ENCODE data around the gene CHN1.

Gene CHN1

DNA sequence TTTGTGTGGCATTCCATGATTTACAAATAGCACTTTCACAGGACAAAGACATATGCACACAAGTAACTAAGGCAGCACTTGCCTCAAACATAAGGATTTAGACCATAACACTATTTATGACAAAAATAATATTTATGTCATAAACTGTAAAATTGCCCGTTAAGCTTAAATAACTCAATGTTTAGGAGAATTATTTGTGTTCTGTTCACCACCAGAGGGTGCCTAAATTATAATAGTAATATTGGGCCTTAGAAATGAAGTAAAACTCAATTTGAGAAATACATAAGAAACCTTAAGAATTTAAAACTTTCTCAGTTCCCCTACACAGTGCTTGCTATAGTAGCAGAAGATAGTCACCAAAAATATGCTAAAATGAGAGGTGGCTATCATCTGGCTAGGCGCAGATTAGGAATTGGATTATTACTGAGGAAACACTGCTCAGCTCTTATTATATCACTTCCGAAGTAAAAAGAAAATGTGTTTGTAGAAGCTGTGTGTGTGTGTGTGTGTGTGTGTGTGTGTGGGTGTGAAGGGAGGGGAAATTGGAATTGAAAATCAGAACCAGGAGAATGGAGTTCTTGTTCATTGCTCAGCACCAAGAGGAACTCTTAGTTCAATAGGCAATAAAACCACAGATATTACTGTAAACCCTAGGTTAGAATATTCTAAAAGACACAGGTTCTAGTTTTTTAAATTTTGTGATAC, 4.9 kb upstream of the CHN1 start:
- Histone ChIP-seq H3K9me2 (replicated peaks; ENCODE audit: control insufficient read depth, low read length) (no peaks in the 10 kb centered on the region), H3K27me3 (ENCODE audit: control insufficient read depth, low read length) (peaks cover 40% of the 10 kb centered on the region), H3K4me2 (ENCODE audit: low read length) (no peak overlapping the region), H3K4me1 (ENCODE audit: control insufficient read depth, low read length) (peaks cover 5% of the 10 kb centered on the region), H3F3A (ENCODE audit: control insufficient read depth, insufficient read depth) (no peaks in the 10 kb centered on the region), H3K36me3 (ENCODE audit: control insufficient read depth, low read length) (no peaks in the 10 kb centered on the region), H3K9me3 (ENCODE audit: control insufficient read depth, insufficient read depth, low read length) (no peaks in the 10 kb centered on the region), H3K27ac (ENCODE audit: low read depth, low read length) (no peak overlapping the region), H3K4me3 (ENCODE audit: low read length) (no peak overlapping the region), H3K79me2 (ENCODE audit: control insufficient read depth, low read length) (no peaks in the 10 kb centered on the region), H4K20me1 (ENCODE audit: control insufficient read depth, insufficient read depth, low read depth, low read length) (no peaks in the 10 kb centered on the region)
- TF ChIP-seq, protein P1, sequence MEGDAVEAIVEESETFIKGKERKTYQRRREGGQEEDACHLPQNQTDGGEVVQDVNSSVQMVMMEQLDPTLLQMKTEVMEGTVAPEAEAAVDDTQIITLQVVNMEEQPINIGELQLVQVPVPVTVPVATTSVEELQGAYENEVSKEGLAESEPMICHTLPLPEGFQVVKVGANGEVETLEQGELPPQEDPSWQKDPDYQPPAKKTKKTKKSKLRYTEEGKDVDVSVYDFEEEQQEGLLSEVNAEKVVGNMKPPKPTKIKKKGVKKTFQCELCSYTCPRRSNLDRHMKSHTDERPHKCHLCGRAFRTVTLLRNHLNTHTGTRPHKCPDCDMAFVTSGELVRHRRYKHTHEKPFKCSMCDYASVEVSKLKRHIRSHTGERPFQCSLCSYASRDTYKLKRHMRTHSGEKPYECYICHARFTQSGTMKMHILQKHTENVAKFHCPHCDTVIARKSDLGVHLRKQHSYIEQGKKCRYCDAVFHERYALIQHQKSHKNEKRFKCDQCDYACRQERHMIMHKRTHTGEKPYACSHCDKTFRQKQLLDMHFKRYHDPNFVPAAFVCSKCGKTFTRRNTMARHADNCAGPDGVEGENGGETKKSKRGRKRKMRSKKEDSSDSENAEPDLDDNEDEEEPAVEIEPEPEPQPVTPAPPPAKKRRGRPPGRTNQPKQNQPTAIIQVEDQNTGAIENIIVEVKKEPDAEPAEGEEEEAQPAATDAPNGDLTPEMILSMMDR (IDR thresholded peaks at IDR 0.05; ENCODE audit: low read depth, low read length, poor library complexity, severe bottlenecking), result no peak

DNA sequence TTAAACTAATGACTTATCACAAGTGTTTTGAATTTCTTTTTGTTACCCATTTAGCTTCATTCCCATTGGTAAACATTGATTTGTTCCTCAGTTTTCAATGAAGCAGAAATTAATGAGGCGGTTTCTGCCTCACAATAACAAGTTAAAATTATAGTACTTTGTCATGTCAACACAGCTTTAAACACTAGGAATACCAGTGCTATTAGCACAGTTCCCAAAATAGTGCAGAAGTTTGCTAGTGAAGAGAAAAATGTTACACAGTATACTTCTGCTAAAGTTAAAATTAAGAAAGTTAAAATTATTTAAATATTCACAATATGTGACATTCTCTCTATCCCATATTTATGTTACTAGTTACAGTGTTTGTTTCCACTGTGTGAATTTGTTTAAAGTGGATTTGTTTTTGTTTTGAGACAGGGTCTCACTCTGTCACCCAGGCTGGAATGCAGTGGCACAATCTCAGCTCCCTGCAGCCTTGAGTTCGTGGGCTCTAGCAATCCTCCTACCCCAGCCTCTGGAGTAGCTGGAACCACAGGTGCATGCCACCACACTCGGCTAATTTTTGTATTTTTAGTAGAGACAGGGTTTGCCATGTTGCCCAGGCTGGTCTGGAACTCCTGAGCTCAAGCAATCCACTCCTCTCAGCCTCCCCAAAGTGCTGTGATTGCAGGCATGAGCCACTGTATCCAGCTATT, 3.8 kb upstream of the CHN1 start:
- Histone ChIP-seq H4K20me1 (ENCODE audit: control insufficient read depth, insufficient read depth, low read depth, low read length) (no peaks in the 10 kb centered on the region), H3K27ac (ENCODE audit: low read depth, low read length) (no peak overlapping the region), H3F3A (ENCODE audit: control insufficient read depth, insufficient read depth) (no peaks in the 10 kb centered on the region), H3K36me3 (ENCODE audit: control insufficient read depth, low read length) (no peaks in the 10 kb centered on the region), H3K9me3 (ENCODE audit: control insufficient read depth, insufficient read depth, low read length) (no peaks in the 10 kb centered on the region), H3K79me2 (ENCODE audit: control insufficient read depth, low read length) (no peaks in the 10 kb centered on the region), H3K4me1 (ENCODE audit: control insufficient read depth, low read length) (peaks cover 5% of the 10 kb centered on the region), H3K27me3 (ENCODE audit: control insufficient read depth, low read length) (peaks cover 49% of the 10 kb centered on the region), H3K4me3 (ENCODE audit: low read length) (no peak overlapping the region), H3K9me2 (replicated peaks; ENCODE audit: control insufficient read depth, low read length) (no peaks in the 10 kb centered on the region), H3K4me2 (ENCODE audit: low read length) (no peak overlapping the region)
- TF ChIP-seq, protein P1 (IDR thresholded peaks at IDR 0.05; ENCODE audit: low read depth, low read length, poor library complexity, severe bottlenecking), result no peak
- TF ChIP-seq EZH2phosphoT487 (IDR thresholded peaks at IDR 0.05; ENCODE audit: borderline replicate concordance, low read length), result no peak

GRCh38 chr2:175008009-175008408, 2.8 kb upstream of the CHN1 start:
- Histone ChIP-seq H3K4me2 (ENCODE audit: low read length) (no peak overlapping the region), H3K27me3 (ENCODE audit: control insufficient read depth, low read length) (peaks cover 59% of the 10 kb centered on the region)

More at GRCh38 chr2:175008009-175008408, 2.8 kb upstream of the CHN1 start:
- Histone ChIP-seq H4K20me1 (ENCODE audit: control insufficient read depth, insufficient read depth, low read depth, low read length) (no peaks in the 10 kb centered on the region), H3F3A (ENCODE audit: control insufficient read depth, insufficient read depth) (no peaks in the 10 kb centered on the region), H3K9me3 (ENCODE audit: control insufficient read depth, insufficient read depth, low read length) (no peaks in the 10 kb centered on the region), H3K4me1 (ENCODE audit: control insufficient read depth, low read length) (peaks cover 5% of the 10 kb centered on the region), H3K79me2 (ENCODE audit: control insufficient read depth, low read length) (no peaks in the 10 kb centered on the region), H3K9me2 (replicated peaks; ENCODE audit: control insufficient read depth, low read length) (no peaks in the 10 kb centered on the region), H3K36me3 (ENCODE audit: control insufficient read depth, low read length) (no peaks in the 10 kb centered on the region), H3K4me3 (ENCODE audit: low read length) (no peak overlapping the region), H3K27ac (ENCODE audit: low read depth, low read length) (no peak overlapping the region)
- TF ChIP-seq, protein P1 (IDR thresholded peaks at IDR 0.05; ENCODE audit: low read depth, low read length, poor library complexity, severe bottlenecking), result no peak
- TF ChIP-seq EZH2phosphoT487 (IDR thresholded peaks at IDR 0.05; ENCODE audit: borderline replicate concordance, low read length), result no peak
